IPS DF 4.7 (cell line): ENCODE measurements around the gene ZNF729.
"Not testable (repeated sequence)": the region's sequence is repeated elsewhere in the genome, so short reads cannot be mapped to it uniquely, and the experiment has no call there.

Experiments used
- DNase-seq: peaks from one replicate; pipeline ENCODE4 v3.0.0-alpha.2; 2013; ENCODE audit warnings: low spot score; ENCODE audit errors: extremely low read depth

The ZNF729 gene

DNA sequence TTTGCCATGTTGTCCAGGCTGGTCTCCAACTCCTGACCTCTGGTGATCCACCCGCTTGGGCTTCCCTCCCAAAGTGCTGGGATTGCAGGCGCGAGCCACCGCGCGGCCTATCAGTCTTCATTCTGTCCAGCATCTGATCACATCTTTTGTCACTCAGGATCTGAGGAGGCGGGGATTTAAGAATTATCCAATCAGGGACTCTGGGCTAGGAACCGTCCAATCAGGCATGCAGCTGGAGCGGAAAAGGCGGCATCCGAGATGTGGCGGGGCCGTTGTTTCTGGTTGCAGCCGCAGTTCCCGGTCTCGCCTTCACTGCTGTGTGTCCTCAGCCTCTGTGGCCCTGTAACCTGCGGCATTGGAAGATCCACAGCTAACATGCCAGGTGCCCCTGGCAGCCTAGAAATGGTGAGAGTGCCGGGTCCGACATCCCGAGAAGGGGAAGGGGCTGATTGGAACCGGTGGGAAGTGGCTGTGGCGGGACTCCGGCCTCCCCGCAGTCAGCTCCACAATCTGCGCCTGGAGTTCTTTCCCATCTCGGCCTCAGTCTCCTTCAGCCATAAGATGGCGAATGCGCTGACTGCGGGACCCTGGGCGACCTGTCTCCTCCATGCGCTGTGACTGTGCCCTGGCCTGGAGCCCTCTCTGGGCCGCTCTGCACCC lies at the start of gene ZNF729:
ZNF729 (plus strand) TSS at position 291 of the 660 bp plus-strand sequence; CDS start at position 376, 85 bp downstream.
- no peak for DNase-seq

DNA sequence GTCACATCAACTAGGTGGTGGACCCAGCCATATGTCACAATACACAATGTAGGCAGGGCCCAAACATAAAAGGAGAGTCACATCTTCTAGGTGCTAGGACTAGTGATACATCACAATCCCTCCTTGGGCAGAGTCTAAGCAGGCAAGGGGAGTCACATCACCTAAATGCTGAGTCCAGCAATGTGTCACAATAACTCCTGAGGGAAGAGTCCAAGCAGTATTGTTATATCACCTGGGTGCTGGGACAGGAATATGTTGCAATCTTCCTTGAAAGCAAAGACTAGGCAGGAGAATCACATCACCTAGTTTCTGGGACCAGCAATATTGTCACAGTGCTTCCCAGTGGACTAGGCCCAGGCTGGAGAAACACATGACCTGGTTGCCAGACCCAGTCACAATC lies 29.4 kb upstream of the ZNF729 start:
- DNase-seq: no peak

DNA sequence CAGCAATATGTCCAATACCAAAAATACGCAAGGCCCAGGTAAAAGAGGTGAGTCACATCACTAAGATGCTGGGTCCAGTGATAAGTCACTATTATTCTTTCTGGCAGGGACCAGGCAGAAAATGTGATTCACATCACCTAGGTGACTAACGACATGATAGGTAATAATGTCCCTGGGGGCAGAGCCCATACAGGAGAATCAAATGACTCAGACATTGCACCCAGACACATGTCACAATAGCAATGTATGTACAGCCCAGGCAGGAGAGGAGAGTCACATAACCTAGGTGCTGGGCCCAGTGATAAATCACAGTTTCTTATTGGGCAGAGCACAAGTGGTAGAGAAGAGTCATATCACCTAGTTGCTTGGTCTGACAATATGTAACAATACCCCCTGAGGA lies 28.9 kb upstream of the ZNF729 start:
- no peak for DNase-seq

DNA sequence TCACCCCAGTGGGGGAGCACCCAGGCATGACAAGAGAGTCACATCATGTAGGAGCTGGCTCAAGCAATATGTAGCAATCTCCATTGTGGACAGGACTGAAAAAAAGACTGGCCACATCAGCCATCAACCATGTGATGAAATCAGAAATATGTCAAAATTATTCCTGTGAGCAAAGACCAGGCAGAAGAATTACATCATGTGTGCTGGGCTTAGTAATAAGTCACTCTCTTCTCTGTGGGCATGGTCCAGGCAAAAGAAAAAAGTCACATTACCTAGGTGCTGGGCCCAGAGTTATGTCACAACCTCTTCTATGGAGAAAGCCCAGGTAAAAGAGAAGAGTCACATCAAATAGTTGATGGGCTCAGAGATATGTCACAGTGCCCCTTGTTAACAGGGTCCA lies 28.3 kb upstream of the ZNF729 start:
- no peak for DNase-seq

DNA sequence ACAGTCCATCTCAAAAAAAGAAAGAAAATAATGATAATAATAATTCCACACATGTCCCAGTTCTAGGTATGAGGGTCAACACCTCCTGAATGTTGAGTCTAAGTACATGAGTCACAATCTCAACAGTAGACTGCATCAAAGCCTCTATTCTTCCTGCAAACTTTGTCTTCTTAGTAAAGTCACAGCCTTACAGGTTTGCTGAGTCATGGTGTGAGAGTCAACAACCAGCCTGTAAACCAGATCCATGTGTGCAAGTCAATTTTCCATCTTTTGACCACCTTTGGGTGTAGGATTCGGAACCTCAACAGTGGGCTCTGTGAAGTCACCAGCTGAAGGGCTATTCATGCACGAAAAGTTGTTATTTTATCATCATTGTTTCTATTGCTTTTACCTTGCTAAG lies 25.7 kb upstream of the ZNF729 start:
- no peak for DNase-seq

DNA sequence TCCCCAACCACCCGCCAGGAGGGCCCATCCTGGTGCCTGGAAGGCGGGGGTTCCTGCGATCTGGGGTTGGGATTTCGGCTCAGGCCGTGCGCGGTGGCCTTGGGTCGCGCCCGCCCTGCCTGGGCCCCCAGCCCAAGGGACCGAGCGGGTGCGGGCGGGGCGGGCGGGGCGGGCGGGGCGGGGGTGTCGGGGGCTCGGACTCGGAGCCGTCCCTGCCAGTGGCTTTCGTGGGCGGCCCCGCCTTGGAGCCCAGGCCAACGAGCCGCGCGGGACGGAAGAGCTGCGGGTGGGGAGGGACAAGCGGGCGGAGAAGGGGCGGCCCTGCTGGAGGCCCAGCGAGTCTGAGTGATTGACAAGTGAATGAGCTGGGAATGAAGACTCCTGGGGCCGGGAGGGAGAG lies 24.6 kb upstream of the ZNF729 start:
- no peak for DNase-seq

DNA sequence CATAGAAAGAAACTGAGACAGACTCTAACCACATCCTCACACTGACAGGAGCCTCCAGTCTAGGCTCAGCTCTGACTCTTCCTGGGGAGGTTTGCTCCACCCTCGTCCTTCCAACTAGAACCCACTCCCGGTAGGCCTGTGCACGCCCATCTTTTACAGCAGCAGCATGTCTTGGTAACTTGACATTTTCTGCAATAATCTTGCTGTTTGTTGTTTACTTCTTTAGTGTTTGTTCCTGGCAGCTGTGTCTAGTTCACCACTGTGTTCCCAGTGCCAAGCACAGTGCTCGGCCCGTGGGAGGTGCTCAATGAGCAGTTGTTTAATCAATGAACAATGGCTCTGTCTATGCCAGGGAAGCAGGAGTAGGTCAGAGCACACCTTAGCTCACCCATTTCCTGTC lies 23.1 kb upstream of the ZNF729 start:
- DNase-seq: no peak

DNA sequence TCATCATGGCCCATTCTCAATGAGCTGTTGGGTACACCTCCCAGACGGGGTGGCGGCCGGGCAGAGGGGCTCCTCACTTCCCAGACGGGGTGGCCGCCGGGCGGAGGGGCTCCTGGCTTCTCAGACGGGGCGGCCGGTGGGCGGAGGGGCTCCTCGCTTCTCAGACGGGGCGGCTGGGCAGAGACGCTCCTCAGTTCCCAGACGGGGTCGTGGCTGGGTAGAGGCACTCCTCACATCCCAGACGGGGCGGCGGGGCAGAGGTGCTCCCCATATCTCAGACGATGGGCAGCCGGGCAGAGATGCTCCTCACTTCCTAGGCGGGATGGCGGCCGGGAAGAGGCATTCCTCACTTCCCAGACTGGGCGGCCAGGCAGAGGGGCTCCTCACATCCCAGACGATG lies 35.3 kb downstream of the ZNF729 start:
- DNase-seq: not testable (repeated sequence)

DNA sequence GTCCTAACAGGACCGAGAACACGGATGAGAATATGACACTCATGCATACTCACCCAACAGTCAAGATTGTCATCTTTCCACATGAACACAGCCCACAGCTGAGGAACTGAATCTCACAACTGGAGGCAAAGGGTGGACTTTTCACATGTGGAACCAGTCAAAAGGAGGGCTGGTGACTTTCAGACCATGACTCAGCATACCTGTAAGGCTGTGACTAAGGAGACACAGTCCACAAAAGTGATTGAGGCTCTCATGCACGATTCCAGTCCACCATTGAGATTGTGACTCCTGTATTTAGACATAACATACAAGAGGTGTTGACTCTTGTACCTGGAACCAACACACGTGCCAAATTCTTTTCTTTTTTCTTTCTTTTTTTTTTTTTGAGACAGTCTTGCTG lies 40.0 kb downstream of the ZNF729 start:
- DNase-seq: no peak

DNA sequence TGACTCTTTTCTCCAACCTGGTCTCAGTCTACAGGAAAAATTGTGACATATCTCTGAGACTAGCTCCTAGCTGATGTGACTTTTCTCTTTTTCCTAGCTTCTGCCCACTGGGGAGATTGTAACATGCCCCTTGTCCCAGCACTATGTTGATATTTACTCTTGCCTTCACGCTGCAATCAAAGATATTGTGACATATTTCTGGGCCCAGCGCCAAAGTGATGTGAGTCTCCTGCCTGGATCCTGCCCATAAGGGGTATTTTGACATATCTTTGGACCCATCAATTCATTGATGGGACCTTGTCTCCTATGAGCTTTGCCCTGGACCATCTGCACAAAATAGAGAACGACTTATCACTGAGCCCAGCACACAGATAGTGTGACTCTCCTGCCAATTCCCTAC lies 41.1 kb downstream of the ZNF729 start:
- DNase-seq: no peak

DNA sequence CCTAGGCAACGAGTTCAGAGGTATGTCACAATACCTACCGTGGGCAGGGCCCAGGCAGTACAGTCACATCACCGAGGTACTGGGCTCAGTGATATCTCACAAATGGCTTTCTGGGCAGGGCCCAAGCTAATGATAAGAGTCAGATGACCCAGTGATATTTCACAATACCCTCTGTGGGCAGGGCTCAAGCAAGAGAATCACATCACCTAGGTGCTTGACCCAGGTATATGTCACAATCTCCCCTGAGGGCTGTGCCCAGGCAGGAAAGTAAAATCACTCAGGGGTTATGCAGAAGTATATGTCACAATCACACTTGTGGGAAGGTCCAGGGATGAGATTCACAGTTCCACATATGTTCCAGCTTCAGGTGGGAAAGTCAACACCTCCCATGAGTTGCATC lies 45.3 kb downstream of the ZNF729 start:
- no peak for DNase-seq

DNA sequence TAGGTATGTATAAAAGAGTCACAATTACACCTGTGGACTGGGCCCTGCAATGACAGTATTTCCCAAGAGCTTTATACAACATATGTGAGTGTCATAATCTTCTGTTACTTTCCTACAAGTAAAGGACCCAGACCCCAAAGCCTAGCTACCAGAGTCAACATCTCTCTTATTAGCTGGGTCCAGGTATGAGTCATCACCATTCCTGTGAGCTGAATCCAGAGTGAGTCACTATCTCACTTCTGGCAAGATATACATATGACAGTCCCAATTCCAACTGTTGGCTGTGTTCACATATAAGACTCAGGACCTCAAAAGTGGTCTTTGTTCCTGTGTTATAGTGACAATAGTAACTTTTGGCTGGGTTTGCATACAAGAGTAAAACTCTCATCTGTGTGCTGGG lies 46.7 kb downstream of the ZNF729 start:
- DNase-seq: no peak

DNA sequence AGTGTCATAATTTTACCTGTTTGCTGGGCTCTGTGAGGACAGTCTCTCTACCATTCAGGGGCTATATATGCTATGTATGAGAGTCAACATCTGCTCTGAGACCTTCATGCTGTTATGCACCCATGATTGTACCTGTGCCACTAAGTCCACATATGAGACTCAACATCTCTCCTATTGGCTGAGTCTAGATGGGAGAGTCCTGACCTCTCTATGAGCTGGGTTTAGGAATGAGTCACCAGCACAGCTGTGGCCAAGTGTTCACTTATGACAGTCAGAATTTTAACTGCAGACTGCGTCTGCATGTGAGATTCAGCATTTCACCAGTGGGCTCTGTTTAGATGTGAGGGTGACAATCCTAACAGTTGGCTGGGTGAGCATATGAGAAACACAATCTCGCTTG lies 49.5 kb downstream of the ZNF729 start:
- no peak for DNase-seq

DNA sequence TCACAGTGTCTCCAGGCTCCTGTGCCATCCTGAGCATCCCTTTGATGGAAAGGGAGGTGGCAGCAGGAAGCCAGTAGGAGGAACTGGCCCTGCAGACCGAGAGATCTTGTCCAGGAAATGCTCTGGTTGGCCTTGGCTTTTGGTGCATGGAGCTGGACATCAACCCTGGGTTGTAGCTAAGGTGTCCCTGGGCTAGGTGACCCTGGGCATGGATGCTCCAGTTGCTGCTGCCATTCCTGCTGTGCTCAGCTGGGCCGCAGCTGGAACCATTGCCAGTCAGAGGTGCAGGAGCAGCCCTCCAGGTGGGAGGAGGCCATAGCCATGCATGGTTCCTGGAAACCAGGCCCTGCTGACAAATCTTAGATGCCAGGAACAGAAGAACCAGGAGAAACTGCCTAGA lies 68.4 kb downstream of the ZNF729 start:
- no peak for DNase-seq
